Measurements from ENCODE around the gene CUTA. TPM values are rescaled to one million over a fixed set of nuclear protein-coding genes. Genes with fewer than 3 reads are reported as not detected.

Gene CUTA
- total RNA-seq, 1 donor from 2014 or later: 384 TPM

GRCh38 chr6:33440649-33441309, 22.9 kb upstream of the CUTA start:
- no peak for DNase-seq
- Mint-ChIP-seq H3K27me3 (ENCODE audit: unreplicated experiment) (peaks cover 11% of the 10 kb centered on the region), H3K27ac (ENCODE audit: unreplicated experiment) (no peak overlapping the region), H3K4me1 (ENCODE audit: low read depth, unreplicated experiment) (no peaks in the 10 kb centered on the region), H3K9me3 (ENCODE audit: unreplicated experiment) (peaks cover 5% of the 10 kb centered on the region), H3K36me3 (ENCODE audit: unreplicated experiment) (peaks cover 6% of the 10 kb centered on the region), H3K4me3 (ENCODE audit: unreplicated experiment) (no peak overlapping the region)
- TF ChIP-seq CTCF (IDR thresholded peaks at IDR 0.05; ENCODE audit: partially characterized antibody, unreplicated experiment): no peak

GRCh38 chr6:33439956-33440648, 22.2 kb upstream of the CUTA start:
- Mint-ChIP-seq H3K27ac (ENCODE audit: unreplicated experiment) (no peak overlapping the region), H3K9me3 (ENCODE audit: unreplicated experiment) (peaks cover 4% of the 10 kb centered on the region), H3K27me3 (ENCODE audit: unreplicated experiment) (peaks cover 11% of the 10 kb centered on the region), H3K4me1 (ENCODE audit: low read depth, unreplicated experiment) (no peaks in the 10 kb centered on the region), H3K36me3 (ENCODE audit: unreplicated experiment) (peaks cover 6% of the 10 kb centered on the region), H3K4me3 (ENCODE audit: unreplicated experiment) (no peak overlapping the region)
- no peak for DNase-seq
- no peak for TF ChIP-seq CTCF (IDR thresholded peaks at IDR 0.05; ENCODE audit: partially characterized antibody, unreplicated experiment)

DNA sequence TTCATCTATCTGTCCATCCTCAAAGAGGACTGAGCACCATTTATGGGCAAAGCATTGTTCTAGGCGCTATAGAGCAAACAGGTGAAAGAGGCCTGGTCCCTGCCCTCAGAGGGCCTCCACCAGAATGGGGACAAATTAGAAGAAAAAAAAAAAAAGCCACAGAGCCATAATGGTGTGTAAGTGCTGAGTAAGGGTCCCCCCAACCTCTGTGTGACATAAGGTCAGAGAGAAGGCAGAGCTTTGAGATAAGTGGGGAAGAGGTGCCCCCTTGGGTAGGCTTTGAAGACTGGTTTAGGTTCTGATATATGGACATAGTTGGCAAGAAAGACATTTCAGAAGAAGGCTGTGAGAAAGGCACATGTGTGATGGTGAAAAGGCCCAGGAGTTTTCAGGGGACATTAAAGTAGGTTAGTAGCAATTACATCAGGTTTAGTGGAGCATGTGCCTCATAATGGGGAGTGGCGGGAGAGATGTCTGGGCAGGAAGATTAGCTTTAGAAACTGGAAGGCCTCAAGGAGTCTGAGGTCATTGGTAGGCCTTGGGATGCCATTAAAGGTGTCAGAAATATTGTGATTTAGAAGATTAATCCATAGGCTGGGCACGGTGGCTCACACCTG, 21.2 kb upstream of the CUTA start:
- no peak for DNase-seq
- TF ChIP-seq CTCF (IDR thresholded peaks at IDR 0.05; ENCODE audit: partially characterized antibody, unreplicated experiment): no peak
- peaks cover 11% of the 10 kb centered on the region for H3K27me3 Mint-ChIP-seq (ENCODE audit: unreplicated experiment)
- H3K27ac Mint-ChIP-seq (ENCODE audit: unreplicated experiment): no peak overlapping the region
- H3K4me1 Mint-ChIP-seq (ENCODE audit: low read depth, unreplicated experiment): peaks cover under 1% of the 10 kb centered on the region
- peaks cover 4% of the 10 kb centered on the region for H3K9me3 Mint-ChIP-seq (ENCODE audit: unreplicated experiment)
- peaks cover 6% of the 10 kb centered on the region for H3K36me3 Mint-ChIP-seq (ENCODE audit: unreplicated experiment)
- no peak overlapping the region for H3K4me3 Mint-ChIP-seq (ENCODE audit: unreplicated experiment)

- Mint-ChIP-seq H3K27me3 (ENCODE audit: unreplicated experiment) (peaks cover 12% of the 10 kb centered on the region), H3K4me1 (ENCODE audit: low read depth, unreplicated experiment) (peaks cover 11% of the 10 kb centered on the region), H3K9me3 (ENCODE audit: unreplicated experiment) (peaks cover 4% of the 10 kb centered on the region), H3K27ac (ENCODE audit: unreplicated experiment) (no peak overlapping the region), H3K36me3 (ENCODE audit: unreplicated experiment) (peaks cover 6% of the 10 kb centered on the region), H3K4me3 (ENCODE audit: unreplicated experiment) (no peak overlapping the region)
- DNase-seq: no peak
- TF ChIP-seq CTCF (IDR thresholded peaks at IDR 0.05; ENCODE audit: partially characterized antibody, unreplicated experiment): no peak
These were observed 19.8 kb upstream of the CUTA start for GRCh38 chr6:33437666-33438065.

- H3K27me3 Mint-ChIP-seq (ENCODE audit: unreplicated experiment): peaks cover 8% of the 10 kb centered on the region
- peaks cover 4% of the 10 kb centered on the region for H3K9me3 Mint-ChIP-seq (ENCODE audit: unreplicated experiment)
- no peak overlapping the region for H3K27ac Mint-ChIP-seq (ENCODE audit: unreplicated experiment)
- no peak for DNase-seq
- no peak for TF ChIP-seq CTCF (IDR thresholded peaks at IDR 0.05; ENCODE audit: partially characterized antibody, unreplicated experiment)
- H3K4me1 Mint-ChIP-seq (ENCODE audit: low read depth, unreplicated experiment): peaks cover 27% of the 10 kb centered on the region
- H3K36me3 Mint-ChIP-seq (ENCODE audit: unreplicated experiment): peaks cover 6% of the 10 kb centered on the region
- H3K4me3 Mint-ChIP-seq (ENCODE audit: unreplicated experiment): no peak overlapping the region
These were observed 17.1 kb upstream of the CUTA start for GRCh38 chr6:33434961-33435360.

Measured in glutamatergic neuron (in vitro differentiated cells).